Keratinocyte (primary cell): ENCODE results near the gene LPGAT1. TPM values are rescaled to one million over a fixed set of nuclear protein-coding genes. Genes with fewer than 3 reads are reported as not detected.
A peak's percentile ranks its signal among the peaks of the same experiment; 100 is the strongest.

Experiments used
- DNase-seq: peaks from one replicate; pipeline ENCODE4 v3.0.0-alpha.2; 2011; ENCODE audit warnings: low read depth, missing footprints, low spot score
- FAIRE-seq: peaks from 2 replicates; lab custom pipeline; 2011; peaks lifted over from hg19 to GRCh38; lab: Jason Lieb, UNC
- H2AFZ ChIP-seq: 2 replicates; pipeline ENCODE4 v1.6.0; 2012; ENCODE audit warnings: low read length, control low read depth, inconsistent platforms; ENCODE audit not compliant: control insufficient read depth
- H3K27ac ChIP-seq: 2 replicates; pipeline ENCODE4 v1.5.1; 2011; ENCODE audit warnings: low read length; ENCODE audit not compliant: control insufficient read depth, insufficient read depth
- H3K27me3 ChIP-seq: 3 replicates; pipeline ENCODE4 v1.6.0; 2011; ENCODE audit warnings: low read length; ENCODE audit not compliant: control insufficient read depth, insufficient read depth; ENCODE audit errors: extremely low read depth
- H3K36me3 ChIP-seq, 2 experiments: 2 replicates in 1 of 2; 3 replicates in 1 of 2; pipeline ENCODE4 v1.5.1; 2011; ENCODE audit warnings: low read length in 2 of 2, mild to moderate bottlenecking in 1 of 2; ENCODE audit not compliant: control insufficient read depth in 2 of 2, insufficient read depth in 2 of 2; ENCODE audit errors: extremely low read depth in 1 of 2
- H3K4me1 ChIP-seq: 3 replicates; pipeline ENCODE4 v1.5.1; 2011; ENCODE audit warnings: low read length; ENCODE audit not compliant: control insufficient read depth, insufficient read depth; ENCODE audit errors: extremely low read depth
- H3K4me2 ChIP-seq: 3 replicates; pipeline ENCODE4 v1.6.0; 2011; ENCODE audit warnings: low read depth, low read length; ENCODE audit not compliant: control insufficient read depth, insufficient read depth; ENCODE audit errors: extremely low read depth
- H3K4me3 ChIP-seq, 3 experiments: fragments of 200-600 bp in 1 of 3; sonication (generic) in 1 of 3; 2 replicates in 2 of 3; 3 replicates in 1 of 3; pipeline ENCODE4 v1.5.1; 2011 to 2016; ENCODE audit warnings: low read length in 3 of 3, mild to moderate bottlenecking in 3 of 3, control low read depth in 2 of 3, inconsistent platforms in 1 of 3, low read depth in 1 of 3, mixed read lengths in 1 of 3, mixed run types in 1 of 3, moderate library complexity in 1 of 3; ENCODE audit not compliant: control insufficient read depth in 2 of 3, insufficient read depth in 2 of 3; ENCODE audit errors: extremely low read depth in 1 of 3
- H3K79me2 ChIP-seq: 2 replicates; pipeline ENCODE4 v1.6.0; 2012; ENCODE audit warnings: low read length; ENCODE audit not compliant: control insufficient read depth, insufficient read depth
- H3K9ac ChIP-seq: 3 replicates; pipeline ENCODE4 v1.6.0; 2011; ENCODE audit warnings: low read length; ENCODE audit not compliant: control insufficient read depth, insufficient read depth; ENCODE audit errors: extremely low read depth
- H3K9me1 ChIP-seq: 3 replicates; pipeline ENCODE4 v1.6.0; 2011; ENCODE audit warnings: low read length; ENCODE audit not compliant: control insufficient read depth, insufficient read depth; ENCODE audit errors: extremely low read depth
- H3K9me3 ChIP-seq: 2 replicates; pipeline ENCODE4 v1.5.1; 2012; ENCODE audit warnings: low read depth, low read length; ENCODE audit not compliant: control insufficient read depth
- H4K20me1 ChIP-seq: 3 replicates; pipeline ENCODE4 v1.6.0; 2011; ENCODE audit warnings: low read length; ENCODE audit not compliant: control insufficient read depth, insufficient read depth; ENCODE audit errors: extremely low read depth
- EZH2 ChIP-seq: IDR thresholded peaks from one replicate; pipeline ENCODE4 v1.6.1; 2012; ENCODE audit warnings: inconsistent platforms, mild to moderate bottlenecking, low read length, moderate library complexity
- dilution Hi-C: fragments of 300-500 bp; cut with MboI; formaldehyde crosslinking; loops from one replicate; pipeline ENCODE4 v1.7.0; 2020; ENCODE audit warnings: low sequenced_read_pairs; ENCODE audit not compliant: extremely low pct_ligation_motif_present
- polyA plus RNA-seq, 5 experiments: library from polyadenylated mRNA; depleted of rRNA in 3 of 5; stranded (reverse) in 3 of 5; stranded (forward) in 1 of 5; unstranded in 1 of 5; fragments of >200 nt; gene quantifications; 1 replicate in 1 of 5; 2 replicates in 3 of 5; 3 replicates in 1 of 5; pipeline versions ENCODE4 v1.2.1 to v1.2.3, GENCODE V29; 2011 to 2012; ENCODE audit warnings: missing spikeins in 2 of 5, low read depth in 1 of 5, low replicate concordance in 1 of 5
- TF ChIP-seq, protein P1 (sequence below), 3 experiments: IDR thresholded peaks in 1 of 3; conservative IDR thresholded peaks in 1 of 3; optimal IDR thresholded peaks in 1 of 3; 2 replicates in 2 of 3; 3 replicates in 1 of 3; pipeline versions ENCODE3 to v1.5.1; 2011; ENCODE audit warnings: low read length in 3 of 3, mild to moderate bottlenecking in 3 of 3, moderate library complexity in 2 of 3, control low read depth in 1 of 3, inconsistent platforms in 1 of 3; ENCODE audit not compliant: insufficient read depth in 2 of 3; ENCODE audit errors: extremely low read depth in 1 of 3

Gene LPGAT1
- polyA plus RNA-seq, 1 donor (not counting 4 experiments of a cell fraction or from before 2014, with no cell fraction given) = 14.7 TPM

GRCh38 chr1:211708006-211708405, 122.6 kb downstream of the LPGAT1 start:
- H3K9me1 ChIP-seq = no peaks in the 10 kb centered on the region
- no peak overlapping the region for H3K9ac ChIP-seq
- DNase-seq (no peak), FAIRE-seq (no peak)
- H3K4me3 ChIP-seq = no peak overlapping the region
- no peaks in the 10 kb centered on the region for H4K20me1 ChIP-seq
- H3K4me1 ChIP-seq = peaks cover 25% of the 10 kb centered on the region
- no peak overlapping the region for H2AFZ ChIP-seq
- H3K27ac ChIP-seq = no peak overlapping the region
- TF ChIP-seq, protein P1, sequence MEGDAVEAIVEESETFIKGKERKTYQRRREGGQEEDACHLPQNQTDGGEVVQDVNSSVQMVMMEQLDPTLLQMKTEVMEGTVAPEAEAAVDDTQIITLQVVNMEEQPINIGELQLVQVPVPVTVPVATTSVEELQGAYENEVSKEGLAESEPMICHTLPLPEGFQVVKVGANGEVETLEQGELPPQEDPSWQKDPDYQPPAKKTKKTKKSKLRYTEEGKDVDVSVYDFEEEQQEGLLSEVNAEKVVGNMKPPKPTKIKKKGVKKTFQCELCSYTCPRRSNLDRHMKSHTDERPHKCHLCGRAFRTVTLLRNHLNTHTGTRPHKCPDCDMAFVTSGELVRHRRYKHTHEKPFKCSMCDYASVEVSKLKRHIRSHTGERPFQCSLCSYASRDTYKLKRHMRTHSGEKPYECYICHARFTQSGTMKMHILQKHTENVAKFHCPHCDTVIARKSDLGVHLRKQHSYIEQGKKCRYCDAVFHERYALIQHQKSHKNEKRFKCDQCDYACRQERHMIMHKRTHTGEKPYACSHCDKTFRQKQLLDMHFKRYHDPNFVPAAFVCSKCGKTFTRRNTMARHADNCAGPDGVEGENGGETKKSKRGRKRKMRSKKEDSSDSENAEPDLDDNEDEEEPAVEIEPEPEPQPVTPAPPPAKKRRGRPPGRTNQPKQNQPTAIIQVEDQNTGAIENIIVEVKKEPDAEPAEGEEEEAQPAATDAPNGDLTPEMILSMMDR (optimal IDR thresholded peaks at IDR 0.05 in 1 of 3, IDR thresholded peaks at IDR 0.05 in 1 of 3, conservative IDR thresholded peaks at IDR 0.05 in 1 of 3; ENCODE audit: extremely low read depth in 1 of 3, insufficient read depth in 2 of 3, low read length in 3 of 3) = no peak
- no peak for TF ChIP-seq EZH2
- H3K36me3 ChIP-seq = no peaks in the 10 kb centered on the region
- H3K79me2 ChIP-seq = no peaks in the 10 kb centered on the region
- no peaks in the 10 kb centered on the region for H3K27me3 ChIP-seq
- H3K9me3 ChIP-seq = no peaks in the 10 kb centered on the region
- dilution Hi-C loops = no loop called here
- no peak overlapping the region for H3K4me2 ChIP-seq

DNA sequence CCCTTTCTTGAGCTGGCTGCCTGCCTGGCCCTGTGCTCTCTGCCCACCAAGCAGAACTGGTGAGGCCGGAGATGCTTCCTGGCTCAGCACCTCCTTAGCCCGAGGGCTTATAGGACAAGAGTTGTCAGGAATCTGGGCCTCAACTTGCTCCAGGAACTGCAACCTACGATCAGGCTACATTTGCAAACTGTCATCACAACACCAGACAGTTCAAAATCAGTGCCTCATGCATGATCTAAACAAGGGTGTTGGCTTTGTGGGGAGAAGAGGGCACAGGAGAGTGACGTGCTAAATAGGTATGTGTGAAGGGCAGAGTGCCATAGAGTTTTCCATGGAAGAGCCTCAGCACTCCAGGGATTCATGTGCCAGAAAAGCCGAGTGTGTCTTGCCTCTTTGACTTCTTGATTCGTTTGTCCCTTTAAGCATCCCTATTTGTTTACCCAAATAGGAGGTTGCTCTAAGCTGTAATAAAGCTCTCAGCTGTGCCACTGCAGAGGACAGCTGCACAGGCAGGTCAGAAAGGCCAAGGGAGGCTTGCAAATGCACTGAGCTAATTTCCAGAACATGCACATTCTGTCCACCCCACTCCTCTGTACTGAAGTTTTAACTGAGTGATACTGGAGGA, 125.0 kb downstream of the LPGAT1 start:
- Histone ChIP-seq H2AFZ (peak overlapping the region; percentile 34), H4K20me1 (no peaks in the 10 kb centered on the region), H3K9me3 (no peaks in the 10 kb centered on the region), H3K27ac (peak overlapping the region; percentile 75), H3K9ac (peak overlapping the region; percentile 46), H3K36me3 (no peaks in the 10 kb centered on the region), H3K4me2 (peak overlapping the region; percentile 76), H3K9me1 (no peaks in the 10 kb centered on the region), H3K27me3 (no peaks in the 10 kb centered on the region), H3K4me3 (no peak overlapping the region), H3K79me2 (no peaks in the 10 kb centered on the region), H3K4me1 (peaks cover 39% of the 10 kb centered on the region)
- dilution Hi-C loops = no loop called here
- TF ChIP-seq, protein P1 (optimal IDR thresholded peaks at IDR 0.05 in 1 of 3, IDR thresholded peaks at IDR 0.05 in 1 of 3, conservative IDR thresholded peaks at IDR 0.05 in 1 of 3; ENCODE audit: extremely low read depth in 1 of 3, insufficient read depth in 2 of 3, low read length in 3 of 3) = no peak
- TF ChIP-seq EZH2 = no peak
- peak; percentile 98 for DNase-seq
- peak; percentile 98 for FAIRE-seq
